K562 (cell line): ENCODE data around the gene CFAP221. TPM values are rescaled to one million over a fixed set of nuclear protein-coding genes. Genes with fewer than 3 reads are reported as not detected.

Experiments
- ATAC-seq: fragments of 200-7000 bp; cut with Tn5 transposase; 3 replicates; pipeline ENCODE4 v1.9.1; 2020; ENCODE audit warnings: moderate library complexity
- BruUV-seq: library from RNA; stranded (reverse); fragments of 400-500 nt; replicated peaks from 2 replicates; lab custom pipeline; 2021; lab: Mats Ljungman, UMichigan
- CTCF ChIA-PET: fragments of 300-600 bp; formaldehyde crosslinking; extraction: SDS; loops from one replicate; lab custom pipeline; 2021; ENCODE audit warnings: low intra/inter-chr PET ratio; lab: Yijun Ruan, JAX
- POLR2A ChIA-PET: fragments of 300-600, 350-650 bp; sonication (Branson Sonifier 250); formaldehyde crosslinking; extraction: SDS; loops from one replicate; lab custom pipeline; 2021; ENCODE audit warnings: antibody characterized with exemption, inconsistent platforms; lab: Yijun Ruan, JAX
- DNase-seq, 4 experiments: peaks; one replicate each; pipeline versions ENCODE4 v3.0.0 to v3.0.0-alpha.2; 2011 to 2018; ENCODE audit warnings: low spot score in 3 of 4, mixed read lengths in 3 of 4; ENCODE audit errors: extremely low read depth in 1 of 4
- FAIRE-seq: peaks from 2 replicates; lab custom pipeline; 2011; peaks lifted over from hg19 to GRCh38; lab: Jason Lieb, UNC
- H2AFZ ChIP-seq: 2 replicates; pipeline ENCODE4 v1.6.0; 2011; ENCODE audit warnings: low read depth, low read length, control low read depth, inconsistent platforms
- H3K27ac ChIP-seq: fragments of 200-600 bp; 3 replicates; pipeline ENCODE4 v1.8.0; 2011; ENCODE audit warnings: low read depth, mild to moderate bottlenecking, control low read depth, inconsistent platforms, low read length, moderate library complexity, mixed read lengths; ENCODE audit errors: extremely low read depth
- H3K27me3 ChIP-seq, 2 experiments: fragments of 300-600 bp in 1 of 2; 2 replicates in 1 of 2; 3 replicates in 1 of 2; pipeline versions ENCODE4 v1.6.0 to v1.8.0; 2011; ENCODE audit warnings: inconsistent platforms in 2 of 2, low read length in 2 of 2, mild to moderate bottlenecking in 1 of 2, mixed read lengths in 1 of 2, moderate library complexity in 1 of 2; ENCODE audit not compliant: control insufficient read depth in 2 of 2, insufficient read depth in 2 of 2
- H3K36me3 ChIP-seq: fragments of 300-600 bp; 3 replicates; pipeline ENCODE4 v1.8.0; 2011; ENCODE audit warnings: mild to moderate bottlenecking, low read length, inconsistent platforms; ENCODE audit not compliant: control insufficient read depth, insufficient read depth
- H3K4me1 ChIP-seq, 2 experiments: fragments of 200-600 bp in 1 of 2; replicated peaks in 1 of 2; 2 replicates in 1 of 2; 3 replicates in 1 of 2; pipeline versions ENCODE4 v1.5.1 to v1.8.0; 2011; ENCODE audit warnings: inconsistent platforms in 2 of 2, low read length in 2 of 2, mild to moderate bottlenecking in 1 of 2, mixed read lengths in 1 of 2, moderate library complexity in 1 of 2; ENCODE audit not compliant: control insufficient read depth in 2 of 2, insufficient read depth in 2 of 2
- H3K4me2 ChIP-seq: 2 replicates; pipeline ENCODE4 v1.6.1; 2011; ENCODE audit warnings: low read length, control low read depth, inconsistent platforms, mixed read lengths; ENCODE audit not compliant: insufficient read depth
- H3K4me3 ChIP-seq: fragments of 200-600 bp; sonication (generic), shearing (Covaris generic); 2 replicates; pipeline ENCODE4 v1.5.1; 2016; ENCODE audit warnings: control low read depth, inconsistent platforms
- H3K79me2 ChIP-seq: fragments of 200-600 bp; 3 replicates; pipeline ENCODE4 v1.8.0; 2011; ENCODE audit warnings: low read length, inconsistent platforms; ENCODE audit not compliant: control insufficient read depth, insufficient read depth
- H3K9ac ChIP-seq, 2 experiments: 2 replicates each; pipeline versions ENCODE4 v1.6.0 to v1.6.1; 2011; ENCODE audit warnings: low read depth in 2 of 2, low read length in 2 of 2, control low read depth in 1 of 2, inconsistent platforms in 1 of 2, mild to moderate bottlenecking in 1 of 2, mixed read lengths in 1 of 2; ENCODE audit not compliant: insufficient read depth in 1 of 2
- H3K9me1 ChIP-seq: one replicate; pipeline ENCODE4 v1.6.0; 2011; ENCODE audit warnings: inconsistent platforms, mild to moderate bottlenecking, low read length, moderate library complexity; ENCODE audit not compliant: control insufficient read depth, insufficient read depth
- H3K9me3 ChIP-seq: replicated peaks from 2 replicates; pipeline ENCODE4 v1.5.1; 2011; ENCODE audit warnings: low read depth, low read length, inconsistent platforms; ENCODE audit not compliant: control insufficient read depth, insufficient read depth
- H4K20me1 ChIP-seq: replicated peaks from 2 replicates; pipeline ENCODE4 v1.6.1; 2011; ENCODE audit warnings: low read length, inconsistent platforms, mixed read lengths; ENCODE audit not compliant: control insufficient read depth, insufficient read depth
- CREB5 ChIP-seq: fragments of 250-450 bp; sonication (Bioruptor Pico); IDR thresholded peaks from 2 replicates; pipeline ENCODE4 v1.5.0; 2020; ENCODE audit warnings: mild to moderate bottlenecking
- MEIS2 ChIP-seq: fragments of 450-650 bp; IDR thresholded peaks from 2 replicates; pipeline ENCODE4 v1.6.1; 2014; ENCODE audit warnings: mild to moderate bottlenecking; ENCODE audit not compliant: partially characterized antibody
- WGBS: fragments of 100-300 bp; shearing (Covaris generic); methylation state at CpG from one replicate; pipeline ENCODE4 v1.1.6; 2016; ENCODE audit warnings: low coverage, mixed read lengths; ENCODE audit not compliant: insufficient coverage; ENCODE audit errors: missing lambda C conversion rate; 5-methylcytosine and 5-hydroxymethylcytosine counted together
- in situ Hi-C: fragments of 300-500 bp; cut with MboI; formaldehyde crosslinking; loops from 4 replicates; pipeline ENCODE4 v1.15.0; 2018; ENCODE audit warnings: inconsistent platforms, mixed read lengths
- intact Hi-C: fragments of 100-400 bp; cut with micrococcal nuclease; formaldehyde crosslinking; loops from 2 replicates; pipeline ENCODE4 v1.14.2; 2022
- polyA plus RNA-seq, 8 experiments: library from polyadenylated mRNA; depleted of rRNA in 4 of 8; stranded (reverse) in 5 of 8; unstranded in 3 of 8; fragments of >200 nt; fragmentation: Nextera tagmentation in 2 of 8; fragmentation: Illumina TruSeq in 1 of 8; extraction: Ambion mirVana in 2 of 8; extraction: Trizol in 1 of 8; gene quantifications; 2 replicates each; pipeline versions ENCODE4 v1.2.1 to v1.2.3, GENCODE V29; 2011 to 2014; ENCODE audit warnings: inconsistent platforms in 1 of 8, missing spikeins in 1 of 8
- total RNA-seq, 7 experiments: library from RNA; depleted of rRNA in 6 of 7; stranded (reverse); fragments of >200 nt in 6 of 7; fragmentation: Illumina TruSeq in 2 of 7; extraction: Trizol in 2 of 7; gene quantifications; 2 replicates each; pipeline versions ENCODE4 v1.2.1 to v1.2.3, GENCODE V29; 2011 to 2021; ENCODE audit warnings: low replicate concordance in 1 of 7
- TF ChIP-seq, protein P1 (sequence below), 2 experiments: fragments of 450-650 bp in 1 of 2; sonication (generic) in 1 of 2; formaldehyde crosslinking in 1 of 2; IDR thresholded peaks; 2 replicates each; pipeline versions ENCODE4 v1.7.1 to v1.9.0; 2016 to 2022; ENCODE audit warnings: inconsistent platforms in 1 of 2, mild to moderate bottlenecking in 1 of 2, missing genetic modification reagents in 1 of 2

Gene CFAP221
- total and polyA plus RNA-seq, 9 of the 15 experiments (the other 6 are each of a cell fraction or from before 2014, with no cell fraction given): 0.09 to 1.4 (median 0.65) TPM

DNA sequence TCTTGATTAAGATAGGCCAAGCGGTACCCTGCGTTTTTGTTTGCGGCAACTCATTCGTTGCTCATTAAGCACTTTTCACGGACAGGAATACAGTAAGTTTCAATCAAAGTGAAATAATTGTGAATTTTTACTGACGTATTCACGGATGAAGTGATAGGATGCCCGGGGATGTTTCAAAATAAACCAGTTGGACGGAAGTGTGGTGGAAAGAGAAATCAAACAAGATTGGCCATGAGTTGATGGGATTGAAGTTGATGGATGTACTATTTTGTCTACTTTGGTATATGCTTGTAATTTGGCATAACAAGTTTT is 135.2 kb downstream of the CFAP221 start:
- Histone ChIP-seq H3K9me1 (peaks cover 3% of the 10 kb centered on the region), H3K36me3 (peaks cover 23% of the 10 kb centered on the region; the same call in 1 of the 3 replicates), H3K79me2 (peaks cover 21% of the 10 kb centered on the region), H2AFZ (peak overlapping the region; percentile 87), H3K27me3 (peaks cover 9 to 11% of the 10 kb centered on the region in 2 experiments; a peak in 3 of 5 replicates), H3K4me1 (peaks cover 0 to 29% of the 10 kb centered on the region in 2 experiments; a peak in 3 of 5 replicates), H3K4me2 (peak overlapping the region; percentile 83), H3K27ac (peak overlapping the region; percentile 57), H3K9me3 (no peaks in the 10 kb centered on the region), H3K4me3 (peak overlapping the region; percentile 83), H3K9ac (peak overlapping the region; percentile 71 to 94), H4K20me1 (peaks cover 7% of the 10 kb centered on the region; the same call in 1 of the 2 replicates)
- POLR2A ChIA-PET: interaction anchor here (0.5 to 0.6 kb wide), 2 partner anchors 21 to 667 kb away, joined by 3 read pairs; no protein-coding TSS in a partner anchor
- 0% methylated on average over 9 of the region's 9 CpGs for WGBS
- CTCF ChIA-PET: no interaction called here
- TF ChIP-seq MEIS2 (peak; percentile 8), CREB5 (CRISPR knock-in tag) (no peak)
- TF ChIP-seq, protein P1, sequence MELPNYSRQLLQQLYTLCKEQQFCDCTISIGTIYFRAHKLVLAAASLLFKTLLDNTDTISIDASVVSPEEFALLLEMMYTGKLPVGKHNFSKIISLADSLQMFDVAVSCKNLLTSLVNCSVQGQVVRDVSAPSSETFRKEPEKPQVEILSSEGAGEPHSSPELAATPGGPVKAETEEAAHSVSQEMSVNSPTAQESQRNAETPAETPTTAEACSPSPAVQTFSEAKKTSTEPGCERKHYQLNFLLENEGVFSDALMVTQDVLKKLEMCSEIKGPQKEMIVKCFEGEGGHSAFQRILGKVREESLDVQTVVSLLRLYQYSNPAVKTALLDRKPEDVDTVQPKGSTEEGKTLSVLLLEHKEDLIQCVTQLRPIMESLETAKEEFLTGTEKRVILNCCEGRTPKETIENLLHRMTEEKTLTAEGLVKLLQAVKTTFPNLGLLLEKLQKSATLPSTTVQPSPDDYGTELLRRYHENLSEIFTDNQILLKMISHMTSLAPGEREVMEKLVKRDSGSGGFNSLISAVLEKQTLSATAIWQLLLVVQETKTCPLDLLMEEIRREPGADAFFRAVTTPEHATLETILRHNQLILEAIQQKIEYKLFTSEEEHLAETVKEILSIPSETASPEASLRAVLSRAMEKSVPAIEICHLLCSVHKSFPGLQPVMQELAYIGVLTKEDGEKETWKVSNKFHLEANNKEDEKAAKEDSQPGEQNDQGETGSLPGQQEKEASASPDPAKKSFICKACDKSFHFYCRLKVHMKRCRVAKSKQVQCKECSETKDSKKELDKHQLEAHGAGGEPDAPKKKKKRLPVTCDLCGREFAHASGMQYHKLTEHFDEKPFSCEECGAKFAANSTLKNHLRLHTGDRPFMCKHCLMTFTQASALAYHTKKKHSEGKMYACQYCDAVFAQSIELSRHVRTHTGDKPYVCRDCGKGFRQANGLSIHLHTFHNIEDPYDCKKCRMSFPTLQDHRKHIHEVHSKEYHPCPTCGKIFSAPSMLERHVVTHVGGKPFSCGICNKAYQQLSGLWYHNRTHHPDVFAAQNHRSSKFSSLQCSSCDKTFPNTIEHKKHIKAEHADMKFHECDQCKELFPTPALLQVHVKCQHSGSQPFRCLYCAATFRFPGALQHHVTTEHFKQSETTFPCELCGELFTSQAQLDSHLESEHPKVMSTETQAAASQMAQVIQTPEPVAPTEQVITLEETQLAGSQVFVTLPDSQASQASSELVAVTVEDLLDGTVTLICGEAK (IDR thresholded peaks at IDR 0.05): 0 out of 2 replicates have a peak, but pooled peaks have one; percentile 34
- TF ChIP-seq, protein P1 (CRISPR knock-in tag; IDR thresholded peaks at IDR 0.05): no peak
- in situ Hi-C loops: no loop called here
- no TSS peak for BruUV-seq
- ATAC-seq: no peak
- peak; percentile 68 for FAIRE-seq
- DNase-seq: no peak
- intact Hi-C loops: no loop called here
